GM12878 (cell line): ENCODE measurements around the gene IFI6. TPM values are rescaled to one million over a fixed set of nuclear protein-coding genes. Genes with fewer than 3 reads are reported as not detected.

Experiments
- FOXK2 ChIP-seq: fragments of 450-650 bp; IDR thresholded peaks from 2 replicates; pipeline ENCODE4 v1.6.1; 2017; ENCODE audit warnings: mild to moderate bottlenecking, moderate library complexity
- IRF4 ChIP-seq: IDR thresholded peaks from 2 replicates; pipeline ENCODE4 v1.6.1; 2011; ENCODE audit warnings: low read depth, low read length
- MLLT1 ChIP-seq: fragments of 450-650 bp; IDR thresholded peaks from 2 replicates; pipeline ENCODE4 v1.6.1; 2016; ENCODE audit warnings: mild to moderate bottlenecking
- MYB ChIP-seq: fragments of 150-350 bp; IDR thresholded peaks from 2 replicates; pipeline ENCODE4 v1.6.1; 2014; ENCODE audit warnings: mild to moderate bottlenecking, low read depth, low read length, borderline replicate concordance
- RB1 ChIP-seq: fragments of 450-650 bp; formaldehyde crosslinking; IDR thresholded peaks from 2 replicates; pipeline ENCODE4 v1.6.1; 2017; ENCODE audit warnings: mild to moderate bottlenecking, borderline replicate concordance
- RELB ChIP-seq: fragments of 450-650 bp; IDR thresholded peaks from 2 replicates; pipeline ENCODE4 v1.6.1; 2017; ENCODE audit warnings: low read depth, mild to moderate bottlenecking, moderate library complexity
- TAF1 ChIP-seq: IDR thresholded peaks from 2 replicates; pipeline ENCODE4 v1.6.1; 2011; ENCODE audit warnings: mild to moderate bottlenecking, low read depth, low read length, borderline replicate concordance
- polyA plus RNA-seq, 11 experiments: library from polyadenylated mRNA; depleted of rRNA in 4 of 11; unstranded in 6 of 11; stranded (reverse) in 5 of 11; fragments of >200 nt; fragmentation: Nextera tagmentation in 4 of 11; fragmentation: Illumina TruSeq in 1 of 11; extraction: Ambion mirVana in 4 of 11; extraction: Trizol in 1 of 11; gene quantifications; 1 replicate in 1 of 11; 2 replicates in 10 of 11; pipeline versions ENCODE4 v1.2.1 to v1.2.3, GENCODE V29; 2011 to 2016; ENCODE audit warnings: inconsistent platforms in 2 of 11, missing spikeins in 2 of 11, low read depth in 1 of 11
- total RNA-seq, 4 experiments: library from RNA; depleted of rRNA in 3 of 4; stranded (reverse); fragments of >200 nt in 3 of 4; fragmentation: Illumina TruSeq in 1 of 4; extraction: Trizol in 1 of 4; gene quantifications; 2 replicates each; pipeline versions ENCODE4 v1.2.1 to v1.2.3, GENCODE V29; 2013 to 2021

Gene IFI6
- total and polyA plus RNA-seq, 10 of the 15 experiments (the other 5 are each of a cell fraction or from before 2014, with no cell fraction given), result 5.6 to 123 (median 69.0) TPM

DNA sequence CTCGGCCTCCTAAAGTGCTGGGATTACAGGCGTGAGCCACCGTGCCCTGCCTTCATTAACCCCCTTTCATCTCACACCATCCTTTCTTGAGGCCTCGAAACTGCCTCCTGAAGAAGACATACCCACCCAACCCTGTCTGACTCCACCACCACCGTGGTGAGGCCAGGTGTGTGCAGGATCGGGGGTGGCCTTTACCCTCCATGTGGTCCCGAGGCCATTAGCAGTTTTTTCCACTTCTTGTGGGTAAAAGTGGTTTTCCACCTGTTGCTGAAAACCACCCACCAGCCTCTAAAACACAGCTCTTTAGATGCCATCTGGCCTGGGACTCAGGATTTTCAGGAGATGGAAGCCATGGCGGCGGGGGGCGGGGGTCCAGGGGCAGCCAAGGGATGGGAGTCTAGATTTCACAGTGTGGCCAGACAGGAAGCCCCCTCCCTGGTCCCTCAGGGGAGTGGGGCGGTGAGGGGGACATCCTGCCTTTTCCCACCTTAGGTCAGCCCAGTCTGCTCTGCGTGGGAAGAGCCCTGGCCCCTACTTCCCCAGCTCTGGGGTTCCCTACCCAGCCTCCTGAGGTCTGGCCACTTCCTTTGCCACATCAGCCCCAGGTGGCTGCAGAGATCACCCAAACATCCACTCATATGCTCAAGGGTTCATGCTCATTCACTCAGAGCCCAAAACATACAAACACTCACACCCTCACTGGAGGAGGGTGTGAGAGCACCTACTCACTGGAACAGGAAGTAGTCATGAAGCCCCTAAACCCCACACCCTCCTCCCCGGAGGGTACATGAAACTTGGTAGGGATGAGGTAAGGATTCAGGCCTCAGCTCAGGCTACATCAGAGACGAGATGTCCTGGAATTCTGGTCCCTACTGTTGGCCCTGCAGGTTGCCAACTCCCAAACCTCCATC lies 39.4 kb downstream of the IFI6 start (continued):
- TF ChIP-seq IRF4 (0 out of 2 replicates have a peak, but pooled peaks have one; percentile 2), RELB (peak; percentile 78), RB1 (no peak), MLLT1 (peak; percentile 48; the same call in 1 of the 2 replicates), TAF1 (peak; percentile 55; the same call in 1 of the 2 replicates), MYB (no peak), FOXK2 (no peak)
- TF ChIP-seq, all 136 proteins: peak for 58
